KBM-7 (cell line): ENCODE results near the gene HCLS1.

Experiments
- DNase-seq: peaks from one replicate; pipeline ENCODE4 v3.0.0-alpha.2; 2015
- in situ Hi-C: fragments of 300-500 bp; cut with MboI; formaldehyde crosslinking; loops from 2 replicates; pipeline ENCODE4 v1.14.3; 2020; ENCODE audit warnings: low sequenced_read_pairs, low pct_unique_long_range_greater_than_20kb, mixed read lengths

The HCLS1 gene

GRCh38 chr3:121661376-121661775, 673 bp upstream of the HCLS1 start:
- DNase-seq, result no peak

GRCh38 chr3:121659586-121659985, 1.1 kb downstream of the HCLS1 start:
- no peak for DNase-seq
- in situ Hi-C loops, result no loop called here

More at GRCh38 chr3:121661376-121661775, 673 bp upstream of the HCLS1 start:
- in situ Hi-C loops, result no loop called here

GRCh38 chr3:121658716-121659435, 1.8 kb downstream of the HCLS1 start:
- DNase-seq, result no peak
- in situ Hi-C loops, result no loop called here

- in situ Hi-C loops, result no loop called here
- no peak for DNase-seq
Measured at GRCh38 chr3:121654493-121655385, 6.0 kb downstream of the HCLS1 start.

GRCh38 chr3:121651684-121652083, 9.0 kb downstream of the HCLS1 start:
- in situ Hi-C loops, result no loop called here
- DNase-seq, result no peak

- no peak for DNase-seq
- in situ Hi-C loops, result no loop called here
Measured at GRCh38 chr3:121649645-121650044, 11.1 kb downstream of the HCLS1 start.

GRCh38 chr3:121648219-121648958, 12.3 kb downstream of the HCLS1 start:
- no peak for DNase-seq
- in situ Hi-C loops, result no loop called here

GRCh38 chr3:121645054-121645453, 15.6 kb downstream of the HCLS1 start:
- no peak for DNase-seq
- in situ Hi-C loops, result no loop called here

GRCh38 chr3:121642601-121643314, 17.9 kb downstream of the HCLS1 start:
- in situ Hi-C loops, result no loop called here
- DNase-seq, result no peak

- no peak for DNase-seq
- in situ Hi-C loops, result no loop called here
Measured at GRCh38 chr3:121641127-121641526, 19.6 kb downstream of the HCLS1 start.

- in situ Hi-C loops, result no loop called here
- DNase-seq, result no peak
Measured at GRCh38 chr3:121637922-121638321, 22.8 kb downstream of the HCLS1 start.

- in situ Hi-C loops, result no loop called here
- no peak for DNase-seq
Measured at GRCh38 chr3:121630355-121630754, 30.3 kb downstream of the HCLS1 start.

- in situ Hi-C loops, result no loop called here
- DNase-seq, result no peak
Measured at GRCh38 chr3:121629601-121630000, 31.1 kb downstream of the HCLS1 start.

GRCh38 chr3:121627622-121628021, 33.1 kb downstream of the HCLS1 start:
- no peak for DNase-seq
- in situ Hi-C loops, result no loop called here

- in situ Hi-C loops, result no loop called here
- no peak for DNase-seq
Measured at GRCh38 chr3:121627211-121627610, 33.5 kb downstream of the HCLS1 start.

GRCh38 chr3:121626495-121626894, 34.2 kb downstream of the HCLS1 start:
- in situ Hi-C loops, result no loop called here
- no peak for DNase-seq

GRCh38 chr3:121624147-121624899, 36.4 kb downstream of the HCLS1 start:
- DNase-seq, result no peak
- in situ Hi-C loops, result no loop called here

GRCh38 chr3:121621491-121621890, 39.2 kb downstream of the HCLS1 start:
- no peak for DNase-seq
- in situ Hi-C loops, result no loop called here
